Thymus (tissue), 11 donors: ENCODE data around the gene HSD17B12. TPM values are rescaled to one million over a fixed set of nuclear protein-coding genes. Genes with fewer than 3 reads are reported as not detected.
A peak's percentile ranks its signal among the peaks of the same experiment; 100 is the strongest.
"Not testable (repeated sequence)": the region's sequence is repeated elsewhere in the genome, so short reads cannot be mapped to it uniquely, and the experiment has no call there.

Experiments
- DNase-seq, 9 donors: peaks; one replicate each; pipeline ENCODE4 v3.0.0-alpha.2; 2013; ENCODE audit warnings: low spot score in 9 of 9, low read depth in 6 of 9, missing footprints in 1 of 9
- H3K27ac ChIP-seq, 2 donors: one replicate each; pipeline ENCODE4 v1.5.1; 2013; ENCODE audit warnings: control low read depth in 1 of 2, low read depth in 1 of 2, low read length in 1 of 2, mild to moderate bottlenecking in 1 of 2, moderate library complexity in 1 of 2
- H3K27me3 ChIP-seq, 2 donors: one replicate each; pipeline ENCODE4 v1.5.1; 2013; ENCODE audit warnings: low read length in 1 of 2; ENCODE audit not compliant: control insufficient read depth in 2 of 2, insufficient read depth in 1 of 2
- H3K36me3 ChIP-seq, 2 donors: one replicate each; pipeline ENCODE4 v1.5.1; 2013; ENCODE audit warnings: low read length in 1 of 2, mild to moderate bottlenecking in 1 of 2, moderate library complexity in 1 of 2; ENCODE audit not compliant: control insufficient read depth in 2 of 2, insufficient read depth in 2 of 2
- H3K4me1 ChIP-seq, 2 donors: one replicate each; pipeline ENCODE4 v1.5.1; 2013; ENCODE audit warnings: low read length in 2 of 2; ENCODE audit not compliant: control insufficient read depth in 2 of 2, insufficient read depth in 2 of 2
- H3K4me3 ChIP-seq, 2 donors: one replicate each; pipeline ENCODE4 v1.5.1; 2013; ENCODE audit warnings: low read length in 2 of 2, control low read depth in 1 of 2, mild to moderate bottlenecking in 1 of 2
- H3K9me3 ChIP-seq, 2 donors: one replicate each; pipeline ENCODE4 v1.5.1; 2013; ENCODE audit warnings: low read length in 1 of 2, mild to moderate bottlenecking in 1 of 2; ENCODE audit not compliant: control insufficient read depth in 2 of 2, insufficient read depth in 1 of 2
- WGBS: extraction: QIAGEN DNeasy Blood & Tissue Kit; methylation state at CpG from one replicate; pipeline ENCODE4 v1.1.7; 2013; 5-methylcytosine and 5-hydroxymethylcytosine counted together
- polyA plus RNA-seq: library from polyadenylated mRNA; stranded (reverse); fragments of 200-250 nt; gene quantifications from one replicate; pipeline ENCODE4 v1.2.3, GENCODE V29; 2013
- total RNA-seq: library from RNA; stranded (reverse); fragments of 120-200 nt; gene quantifications from one replicate; pipeline ENCODE4 v1.2.4, GENCODE V29; 2013
- donor health status: healthy.

Gene HSD17B12
- total and polyA plus RNA-seq, 2 donors = 18.8 to 32.1 TPM

- 88% methylated on average over 2 of the region's 2 CpGs for WGBS
- Histone ChIP-seq H3K27ac (no peak overlapping the region), H3K36me3 (no peaks in the 10 kb centered on the region), H3K4me1 (peaks cover 4 to 6% of the 10 kb centered on the region in 2 donors), H3K4me3 (no peak overlapping the region), H3K9me3 (no peaks in the 10 kb centered on the region), H3K27me3 (peaks cover 0 to 3% of the 10 kb centered on the region in 2 donors)
- DNase-seq = no peak
Measured at GRCh38 chr11:43676933-43677332, 3.6 kb upstream of the HSD17B12 start.

- Histone ChIP-seq H3K4me3 (peak overlapping the region; percentile 66 to 76), H3K9me3 (no peaks in the 10 kb centered on the region), H3K36me3 (peaks cover 0 to 2% of the 10 kb centered on the region in 2 donors), H3K27ac (peak overlapping the region; percentile 87 to 91), H3K27me3 (no peaks in the 10 kb centered on the region), H3K4me1 (peaks cover 4 to 7% of the 10 kb centered on the region in 2 donors)
- DNase-seq = peak in 3 of 9 donors; percentile 14 to 53 (median 29)
- WGBS = 9% methylated on average over 12 of the region's 12 CpGs
Measured at GRCh38 chr11:43681401-43681942, 934 bp downstream of the HSD17B12 start.

- H3K4me3 ChIP-seq = peak overlapping the region; percentile 66 to 76
- H3K4me1 ChIP-seq, H3K9me3 ChIP-seq, H3K27me3 ChIP-seq, DNase-seq, H3K36me3 ChIP-seq, H3K27ac ChIP-seq: not testable (repeated sequence)
- WGBS = 91% methylated on average over 11 of the region's 11 CpGs
Measured at GRCh38 chr11:43682081-43682480, 1.5 kb downstream of the HSD17B12 start.

GRCh38 chr11:43685440-43685839 lies 4.9 kb downstream of the HSD17B12 start:
- H3K27me3 ChIP-seq = no peaks in the 10 kb centered on the region
- 90% methylated on average over 4 of the region's 4 CpGs for WGBS
- no peak for DNase-seq
- no peak overlapping the region for H3K4me3 ChIP-seq
- peaks cover 0 to 2% of the 10 kb centered on the region in 2 donors for H3K36me3 ChIP-seq
- no peak overlapping the region for H3K27ac ChIP-seq
- no peaks in the 10 kb centered on the region for H3K9me3 ChIP-seq
- H3K4me1 ChIP-seq = peaks cover 4 to 7% of the 10 kb centered on the region in 2 donors

GRCh38 chr11:43686207-43686606 lies 5.7 kb downstream of the HSD17B12 start:
- Histone ChIP-seq H3K4me1 (peaks cover 4 to 7% of the 10 kb centered on the region in 2 donors), H3K9me3 (no peaks in the 10 kb centered on the region), H3K4me3 (no peak overlapping the region), H3K36me3 (peaks cover 0 to 2% of the 10 kb centered on the region in 2 donors), H3K27ac (no peak overlapping the region), H3K27me3 (no peaks in the 10 kb centered on the region)
- DNase-seq = no peak
- WGBS = 87% methylated on average over 5 of the region's 5 CpGs

- no peak for DNase-seq
- WGBS = 95% methylated on average over 3 of the region's 3 CpGs
- Histone ChIP-seq H3K27ac (no peak overlapping the region), H3K4me1 (no peaks in the 10 kb centered on the region), H3K9me3 (no peaks in the 10 kb centered on the region), H3K36me3 (peaks cover 0 to 2% of the 10 kb centered on the region in 2 donors), H3K27me3 (no peaks in the 10 kb centered on the region), H3K4me3 (no peak overlapping the region)
Measured at GRCh38 chr11:43687120-43687791, 6.7 kb downstream of the HSD17B12 start.

GRCh38 chr11:43688394-43688793 lies 7.9 kb downstream of the HSD17B12 start:
- Histone ChIP-seq H3K4me1 (no peaks in the 10 kb centered on the region), H3K27me3 (no peaks in the 10 kb centered on the region), H3K27ac (no peak overlapping the region), H3K4me3 (no peak overlapping the region), H3K9me3 (no peaks in the 10 kb centered on the region), H3K36me3 (peaks cover 0 to 2% of the 10 kb centered on the region in 2 donors)
- no peak for DNase-seq
- 74% methylated on average over 4 of the region's 4 CpGs for WGBS

GRCh38 chr11:43689167-43689566 lies 8.6 kb downstream of the HSD17B12 start:
- Histone ChIP-seq H3K27me3 (no peaks in the 10 kb centered on the region), H3K36me3 (peaks cover 0 to under 1% of the 10 kb centered on the region in 2 donors), H3K4me1 (no peaks in the 10 kb centered on the region), H3K4me3 (no peak overlapping the region), H3K9me3 (no peaks in the 10 kb centered on the region), H3K27ac (no peak overlapping the region)
- DNase-seq = no peak
- 91% methylated on average over 2 of the region's 2 CpGs for WGBS

- 94% methylated on average over 6 of the region's 6 CpGs for WGBS
- DNase-seq = no peak
- no peaks in the 10 kb centered on the region for H3K27me3 ChIP-seq
- H3K27ac ChIP-seq = no peak overlapping the region
- no peaks in the 10 kb centered on the region for H3K9me3 ChIP-seq
- no peaks in the 10 kb centered on the region for H3K4me1 ChIP-seq
- H3K4me3 ChIP-seq = no peak overlapping the region
- no peaks in the 10 kb centered on the region for H3K36me3 ChIP-seq
Measured at GRCh38 chr11:43690929-43691725, 10.6 kb downstream of the HSD17B12 start.
